ENCODE data around the gene VANGL2. TPM values are rescaled to one million over a fixed set of nuclear protein-coding genes. Genes with fewer than 3 reads are reported as not detected.
"Not testable (repeated sequence)": the region's sequence is repeated elsewhere in the genome, so short reads cannot be mapped to it uniquely, and the experiment has no call there.

The VANGL2 gene
- total RNA-seq, 1 donor from 2014 or later = 12.7 TPM

DNA sequence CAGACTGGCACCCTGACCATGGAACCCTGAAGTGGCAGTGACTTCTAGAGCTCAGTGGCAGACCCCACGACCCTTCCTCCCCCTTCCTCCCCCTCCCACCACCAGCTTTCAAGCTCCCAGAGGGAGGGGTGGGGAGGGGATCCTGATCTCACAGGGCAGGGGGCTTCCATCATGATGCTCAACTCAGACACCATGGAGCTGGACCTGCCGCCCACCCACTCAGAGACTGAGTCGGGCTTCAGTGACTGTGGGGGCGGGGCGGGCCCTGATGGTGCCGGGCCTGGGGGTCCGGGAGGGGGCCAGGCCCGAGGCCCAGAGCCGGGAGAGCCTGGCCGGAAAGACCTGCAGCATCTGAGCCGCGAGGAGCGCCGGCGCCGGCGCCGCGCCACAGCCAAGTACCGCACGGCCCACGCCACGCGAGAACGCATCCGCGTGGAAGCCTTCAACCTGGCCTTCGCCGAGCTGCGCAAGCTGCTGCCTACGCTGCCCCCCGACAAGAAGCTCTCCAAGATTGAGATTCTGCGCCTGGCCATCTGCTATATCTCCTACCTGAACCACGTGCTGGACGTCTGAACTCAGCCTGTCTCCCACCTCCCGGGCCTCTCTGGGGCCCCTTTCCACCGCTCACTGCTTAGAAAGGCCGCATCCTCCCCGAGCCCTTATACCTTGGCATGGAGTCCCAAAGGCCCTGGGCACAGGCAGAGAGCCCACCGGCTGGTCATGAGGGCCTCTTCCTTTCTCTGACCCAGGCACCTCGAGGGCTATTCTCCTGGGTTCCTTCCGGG is 29.6 kb upstream of the VANGL2 start:
- no peak for DNase-seq (ENCODE audit: low spot score)

DNA sequence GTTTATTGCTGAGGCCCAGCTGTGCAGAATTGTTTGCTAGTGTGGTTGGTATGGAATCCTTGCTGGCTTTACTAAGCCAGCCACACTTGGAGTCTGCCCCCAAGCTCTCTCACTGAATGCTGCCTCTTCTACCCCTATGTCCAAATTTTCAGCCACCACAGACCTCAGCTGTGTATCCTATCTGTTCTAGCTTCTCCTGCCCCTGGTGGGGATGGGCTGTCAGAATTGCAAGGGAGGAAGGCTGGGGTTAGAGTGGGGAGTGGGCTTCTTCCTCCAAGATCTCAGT is 29.1 kb upstream of the VANGL2 start:
- DNase-seq (ENCODE audit: low spot score) = no peak

DNA sequence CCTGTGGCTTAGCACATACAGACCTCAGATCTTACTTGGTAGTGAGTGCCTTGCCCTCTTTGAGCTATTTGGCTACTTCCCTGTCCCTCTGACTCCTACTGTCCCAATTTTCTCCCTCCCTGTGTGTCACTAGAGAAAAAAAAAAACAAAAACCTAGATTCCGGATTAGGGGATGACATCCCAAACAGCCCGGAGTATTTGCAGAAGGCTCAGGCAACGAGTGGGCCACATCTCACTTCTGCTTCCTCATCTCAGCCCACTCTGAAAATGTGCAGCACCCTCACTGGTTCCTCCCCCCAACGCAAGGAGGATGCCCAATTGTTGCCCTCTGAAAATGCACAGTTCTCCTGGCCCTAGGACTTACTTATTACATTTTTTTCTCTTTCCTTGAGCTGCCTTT is 28.6 kb upstream of the VANGL2 start:
- no peak for DNase-seq (ENCODE audit: low spot score)

DNA sequence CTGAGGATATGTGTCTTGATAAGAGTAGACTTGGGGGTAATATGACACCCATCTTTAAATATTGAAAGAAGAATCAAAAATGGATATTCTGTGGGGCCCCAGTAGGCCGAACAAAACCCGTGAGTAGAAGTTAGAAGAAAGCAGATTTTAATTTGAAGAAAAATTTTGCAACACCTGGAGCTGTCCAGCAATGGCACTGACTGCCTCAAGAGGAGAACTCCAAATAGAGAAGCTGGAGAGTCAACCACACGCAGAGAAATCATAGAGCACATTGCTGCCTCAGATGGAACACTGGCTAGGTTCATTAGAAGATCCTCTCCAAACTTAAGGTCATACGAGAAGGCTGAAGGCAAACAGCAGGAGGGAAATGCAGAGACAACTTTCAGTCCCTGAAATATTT is 26.7 kb upstream of the VANGL2 start:
- no peak for DNase-seq (ENCODE audit: low spot score)

DNA sequence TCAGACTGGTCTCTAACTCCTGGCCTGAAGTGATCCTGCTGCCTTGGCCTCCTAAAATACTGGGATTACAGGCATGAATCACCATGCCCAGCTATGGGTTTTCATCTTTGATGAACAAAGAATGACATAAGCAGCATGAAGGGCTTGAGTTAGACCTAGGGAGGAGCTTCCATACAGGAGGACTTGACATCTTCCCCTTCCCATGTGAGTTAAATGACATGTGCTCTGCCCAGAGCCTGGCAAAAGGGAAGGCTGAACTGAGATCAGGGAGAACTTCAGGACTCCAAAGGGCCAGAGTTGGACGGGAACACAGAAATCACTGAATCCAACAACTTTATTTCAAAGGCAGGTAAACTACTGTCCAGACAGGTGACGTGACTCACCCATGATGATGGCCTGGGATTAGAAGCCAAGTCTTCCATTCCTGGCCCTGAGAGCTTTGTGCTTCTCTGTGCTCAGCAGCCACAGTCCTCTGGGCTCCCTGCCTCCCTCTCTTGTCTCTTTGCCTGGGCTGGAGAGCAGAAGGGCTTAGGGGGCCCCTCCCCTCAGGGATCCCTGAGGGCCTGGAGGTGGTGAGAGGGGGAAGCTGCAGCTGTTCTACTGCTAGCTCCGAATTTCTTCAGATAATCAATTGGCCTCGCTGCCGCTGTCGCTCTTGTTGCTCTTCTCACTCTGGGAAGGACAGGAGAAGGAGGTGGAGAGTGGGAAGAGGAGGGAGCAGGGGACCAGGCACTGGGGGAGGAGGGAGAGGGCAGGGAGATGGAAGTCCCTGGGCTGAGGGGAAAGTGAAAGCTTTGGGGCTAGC is 25.9 kb upstream of the VANGL2 start:
- no peak for DNase-seq (ENCODE audit: low spot score)

DNA sequence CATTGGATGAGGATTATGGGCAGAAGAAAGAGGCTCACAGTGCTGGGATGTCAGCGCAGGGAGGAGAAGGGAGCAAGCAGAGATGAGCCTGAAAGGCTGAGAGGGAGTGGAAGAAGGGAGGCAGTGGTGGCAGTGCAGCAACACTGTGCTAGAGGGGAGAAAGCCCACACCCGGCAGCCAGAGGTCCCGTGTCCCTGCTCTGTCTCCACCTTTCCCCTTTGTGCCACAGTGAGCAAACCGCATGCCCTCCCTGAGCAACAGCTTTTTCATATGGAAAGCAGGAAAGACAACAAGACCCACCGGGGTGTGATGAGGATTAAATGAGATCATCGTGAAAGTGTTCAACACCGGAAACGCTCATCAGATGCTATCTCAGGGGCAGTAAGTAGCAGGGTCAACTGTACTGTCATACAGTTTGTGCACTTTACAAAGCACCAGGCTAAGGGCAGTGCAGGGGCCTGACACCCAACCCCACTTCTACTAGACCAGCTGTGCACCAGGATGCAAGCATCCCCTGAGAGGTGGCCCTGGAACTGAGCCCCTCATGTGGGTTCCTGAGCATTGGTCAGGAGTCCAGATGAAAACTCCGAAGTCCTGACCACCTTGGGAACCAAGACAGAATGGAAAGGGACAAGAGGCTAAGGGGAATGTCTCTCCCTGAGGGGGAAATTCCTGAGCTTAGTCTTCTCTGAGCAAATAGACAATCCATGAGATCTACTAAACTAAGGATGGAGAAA is 24.4 kb upstream of the VANGL2 start:
- DNase-seq (ENCODE audit: low spot score) = no peak

DNA sequence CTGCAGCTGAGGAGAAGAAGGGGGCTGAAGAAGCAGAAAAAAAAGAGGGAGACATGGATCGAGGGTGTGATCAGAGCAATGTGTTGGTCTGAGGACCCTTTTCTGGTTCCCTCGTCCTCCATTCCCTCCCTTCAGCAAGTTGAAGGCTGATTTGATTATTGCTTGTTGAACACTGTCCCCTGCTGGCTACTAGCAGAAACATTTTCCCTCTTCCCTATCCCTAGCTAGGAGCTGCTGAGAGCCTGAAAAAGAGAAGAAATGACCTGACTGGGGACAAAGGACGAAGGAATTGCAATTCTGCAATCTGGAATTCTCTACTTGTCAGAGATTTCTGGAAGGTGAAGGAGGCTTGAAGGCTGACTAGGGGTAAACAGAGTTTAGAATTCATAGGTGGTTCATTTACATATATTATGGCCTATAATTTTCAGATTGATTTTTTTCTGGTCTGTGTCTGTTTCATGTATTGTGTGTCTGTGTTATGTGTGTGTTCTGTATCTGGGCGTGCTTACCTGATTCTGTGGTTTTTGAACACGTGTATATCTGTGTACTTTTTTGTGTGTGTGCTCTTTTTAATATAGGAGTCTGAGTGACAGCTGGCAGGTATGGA is 23.7 kb upstream of the VANGL2 start:
- no peak for DNase-seq (ENCODE audit: low spot score)

DNA sequence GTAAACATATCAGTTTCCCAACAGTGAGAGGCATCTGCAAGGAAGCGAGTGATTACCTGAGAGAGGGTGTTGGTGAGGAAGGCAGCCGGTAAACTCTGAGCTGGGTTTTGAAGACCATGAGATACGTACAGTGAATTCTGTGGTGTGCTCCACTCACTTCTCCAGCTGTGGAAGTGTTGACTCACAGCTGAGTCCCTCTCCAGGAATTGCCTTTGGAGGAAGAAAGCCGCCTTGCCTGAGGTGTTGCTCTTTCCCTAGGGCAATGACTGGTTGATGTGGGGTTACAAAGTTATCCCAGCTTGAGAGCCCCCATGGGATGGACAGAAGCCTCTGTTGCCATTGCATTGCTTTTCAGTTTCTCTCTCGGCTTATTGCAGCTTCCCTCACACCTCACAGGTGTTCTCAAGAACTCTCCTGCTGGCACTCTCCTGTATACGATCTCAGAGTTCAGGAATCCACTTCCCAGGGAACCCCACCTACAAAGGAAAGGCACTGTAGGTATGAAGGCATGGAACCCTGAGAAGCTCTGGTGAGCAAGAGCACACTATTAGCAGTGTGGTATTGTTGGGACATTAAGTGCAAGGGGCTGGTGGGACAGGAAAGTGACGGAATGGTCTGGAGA is 22.7 kb upstream of the VANGL2 start:
- no peak for DNase-seq (ENCODE audit: low spot score)

DNA sequence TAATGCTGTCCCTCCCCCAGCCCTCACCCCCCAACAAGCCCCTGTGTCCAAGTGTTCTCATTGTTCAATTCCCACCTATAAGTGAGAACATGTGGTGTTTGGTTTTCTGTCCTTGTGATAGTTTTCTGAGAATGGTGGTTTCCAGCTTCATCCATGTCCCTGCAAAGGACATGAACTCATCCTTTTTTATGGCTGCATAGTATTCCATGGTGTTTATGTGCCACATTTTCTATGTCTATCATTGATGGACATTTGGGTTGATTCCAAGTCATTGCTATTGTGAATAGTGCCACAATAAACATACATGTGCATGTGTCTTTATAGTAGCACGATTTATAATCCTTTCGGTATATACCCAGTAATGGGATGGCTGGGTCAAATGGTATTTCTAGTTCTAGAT is 15.6 kb upstream of the VANGL2 start:
- not testable (repeated sequence) for DNase-seq (ENCODE audit: low spot score)

DNA sequence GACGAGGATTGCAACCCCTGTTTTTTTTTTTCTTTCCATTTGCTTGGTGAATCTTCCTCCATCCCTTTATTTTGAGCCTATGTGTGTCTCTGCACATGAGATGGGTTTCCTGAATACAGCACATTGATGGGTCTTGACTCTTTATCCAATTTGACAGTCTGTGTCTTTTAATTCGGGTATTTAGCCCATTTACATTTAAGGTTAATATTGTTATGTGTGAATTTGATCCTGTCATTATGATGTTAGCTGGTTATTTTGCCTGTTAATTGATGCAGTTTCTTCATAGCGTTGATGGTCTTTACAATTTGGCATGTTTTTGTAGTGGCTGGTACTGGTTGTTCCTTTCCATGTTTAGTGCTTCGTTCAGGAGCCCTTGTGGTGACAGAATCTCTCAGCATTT is 12.0 kb upstream of the VANGL2 start:
- DNase-seq (ENCODE audit: low spot score) = not testable (repeated sequence)

DNA sequence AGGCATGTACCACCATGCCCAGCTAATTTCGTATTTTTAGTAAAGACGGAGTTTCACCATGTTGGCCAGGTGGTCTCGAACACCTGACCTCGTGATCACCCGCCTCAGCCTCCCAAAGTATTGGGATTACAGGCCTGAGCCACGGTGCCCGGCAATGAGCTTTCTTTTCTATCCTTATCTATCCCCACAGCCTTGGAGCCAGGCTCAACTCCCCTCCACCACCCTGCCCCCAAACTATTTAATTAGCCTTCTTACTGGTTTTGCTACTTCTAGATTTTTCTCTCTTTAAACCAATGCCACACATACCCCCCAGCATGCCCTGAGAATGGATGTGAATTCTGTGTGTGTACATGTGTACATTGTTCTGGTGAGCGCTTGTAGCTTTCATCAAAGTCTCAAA is 5.7 kb upstream of the VANGL2 start:
- no peak for DNase-seq (ENCODE audit: low spot score)

DNA sequence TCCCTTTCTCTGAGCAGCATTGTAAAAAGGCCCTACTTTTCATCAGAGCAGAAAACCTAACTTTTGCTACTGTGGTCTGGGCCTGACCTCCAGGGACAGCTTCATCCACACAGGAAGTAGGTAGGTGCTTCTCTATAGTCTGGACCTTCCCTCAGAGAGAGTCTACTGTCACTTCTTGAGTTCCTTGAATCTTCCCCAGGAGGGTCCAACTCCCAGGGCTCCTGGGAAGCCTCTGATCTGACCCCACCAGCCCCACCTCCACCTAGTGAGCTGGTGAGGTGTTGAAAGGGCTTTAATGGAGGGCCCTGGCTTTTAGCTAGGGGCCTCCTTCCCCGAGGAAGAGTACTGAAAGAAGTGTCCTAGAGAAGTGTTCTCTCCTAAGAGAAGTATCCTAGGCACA is 2.7 kb upstream of the VANGL2 start:
- DNase-seq (ENCODE audit: low spot score) = no peak

DNA sequence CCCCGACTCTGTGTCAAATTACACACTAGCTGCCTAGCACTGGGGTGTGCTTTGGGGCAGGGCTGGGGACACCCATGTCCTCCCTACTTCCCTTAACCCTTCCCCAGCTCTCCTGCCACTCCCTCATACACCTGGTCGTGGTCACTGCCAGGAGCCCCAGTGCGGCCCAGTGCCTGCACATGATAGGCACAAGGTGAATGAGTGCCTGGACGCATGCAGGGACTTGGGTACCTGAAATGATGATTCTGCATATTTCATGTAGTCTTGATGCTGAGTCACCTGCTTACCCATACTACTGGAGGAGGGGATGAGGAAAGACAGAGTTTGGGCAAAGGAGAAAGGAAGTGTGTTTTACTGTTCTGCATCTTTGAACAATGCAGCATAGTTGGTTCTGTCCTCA is 1.5 kb upstream of the VANGL2 start:
- no peak for DNase-seq (ENCODE audit: low spot score)

DNA sequence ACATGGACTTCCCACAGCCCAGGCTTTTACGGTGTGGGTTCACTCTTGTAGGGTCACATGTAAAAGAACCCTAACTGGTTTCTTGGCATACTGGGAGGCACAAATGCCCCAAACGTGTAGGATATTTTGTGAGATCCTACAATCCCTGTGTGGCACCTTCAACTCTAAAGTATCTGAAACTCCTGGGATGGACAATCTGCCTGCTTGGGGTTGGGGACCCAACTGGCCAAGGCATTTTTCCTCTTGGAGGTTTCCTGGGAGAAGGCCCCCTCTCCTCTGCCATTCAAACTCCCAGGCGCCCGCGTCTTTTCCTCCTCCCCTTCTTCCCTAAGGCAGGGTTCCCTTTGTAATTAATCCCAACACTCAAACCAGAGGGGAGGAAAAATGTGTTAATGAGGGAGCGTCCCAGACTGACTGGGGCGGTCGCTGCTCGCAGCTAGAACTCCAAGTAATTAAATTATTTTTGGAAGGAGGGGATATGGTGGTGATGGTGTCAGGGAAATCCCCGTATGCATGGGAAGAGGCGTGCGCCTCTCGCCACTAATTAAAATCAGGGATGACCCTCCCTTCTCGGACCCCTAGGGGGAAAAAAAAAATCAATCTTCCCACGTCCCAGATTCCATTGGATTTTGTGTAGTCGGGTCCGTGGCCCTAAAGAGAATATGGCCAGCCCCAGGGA is 681 bp upstream of the VANGL2 start:
- no peak for DNase-seq (ENCODE audit: low spot score)

DNA sequence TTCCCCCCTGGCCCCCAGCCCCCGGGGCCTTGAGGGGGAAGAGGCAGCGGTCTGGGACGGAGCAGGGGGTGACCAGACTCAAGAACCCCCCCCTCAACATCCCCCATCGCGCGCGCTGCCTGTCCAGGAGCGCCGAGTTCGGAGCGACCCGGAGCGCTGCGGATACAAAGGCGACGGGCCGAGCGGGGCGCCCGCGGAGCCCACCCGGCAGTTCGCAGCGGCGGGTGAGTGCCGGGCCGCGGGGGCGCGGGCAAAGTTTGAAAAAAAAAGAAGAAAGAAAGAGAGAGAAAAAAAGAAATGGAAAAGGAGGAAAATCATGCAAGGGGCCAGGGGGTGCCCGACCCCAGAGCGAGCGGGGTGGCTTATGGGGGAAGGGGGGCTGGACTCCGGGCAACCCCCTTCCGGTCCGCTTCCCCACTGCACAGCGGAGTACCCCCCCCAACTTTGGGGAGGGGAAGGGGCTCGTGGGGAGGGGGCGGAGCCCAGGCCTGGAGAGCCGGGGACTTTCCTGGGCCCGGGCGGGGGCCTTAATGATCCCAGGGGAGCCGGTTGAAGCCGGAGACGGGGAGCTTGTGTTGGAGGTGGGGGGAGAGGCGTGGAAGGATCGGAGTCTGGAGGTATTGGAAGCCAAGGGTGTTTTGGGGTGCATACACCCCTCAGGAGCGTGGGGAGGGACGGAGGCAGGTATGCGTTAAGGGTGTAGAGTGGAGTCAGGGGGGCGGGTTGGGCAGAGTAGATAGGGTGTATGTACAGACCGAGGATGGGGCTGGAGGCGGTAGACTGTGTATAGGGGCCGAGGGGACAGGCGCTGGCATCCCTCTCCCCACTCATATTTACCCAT is 502 bp downstream of the VANGL2 start:
- peak; percentile 55 for DNase-seq (ENCODE audit: low spot score)

DNA sequence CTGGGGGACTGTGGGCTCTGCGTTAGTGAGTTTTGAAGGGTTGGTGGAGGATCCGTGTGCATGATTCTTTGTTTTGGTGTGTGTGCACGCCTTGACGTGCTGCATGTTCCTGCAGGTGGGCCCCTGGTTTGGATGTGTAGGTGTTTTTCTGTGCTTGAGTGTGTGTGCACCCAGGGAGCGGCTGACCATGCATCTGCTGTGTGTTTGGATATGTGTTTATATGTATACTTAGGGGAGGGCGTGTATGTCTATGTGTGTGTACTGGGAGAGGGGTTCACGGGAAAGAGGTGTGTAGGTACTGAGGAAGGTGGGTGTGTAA is 1.1 kb downstream of the VANGL2 start:
- no peak for DNase-seq (ENCODE audit: low spot score)

DNA sequence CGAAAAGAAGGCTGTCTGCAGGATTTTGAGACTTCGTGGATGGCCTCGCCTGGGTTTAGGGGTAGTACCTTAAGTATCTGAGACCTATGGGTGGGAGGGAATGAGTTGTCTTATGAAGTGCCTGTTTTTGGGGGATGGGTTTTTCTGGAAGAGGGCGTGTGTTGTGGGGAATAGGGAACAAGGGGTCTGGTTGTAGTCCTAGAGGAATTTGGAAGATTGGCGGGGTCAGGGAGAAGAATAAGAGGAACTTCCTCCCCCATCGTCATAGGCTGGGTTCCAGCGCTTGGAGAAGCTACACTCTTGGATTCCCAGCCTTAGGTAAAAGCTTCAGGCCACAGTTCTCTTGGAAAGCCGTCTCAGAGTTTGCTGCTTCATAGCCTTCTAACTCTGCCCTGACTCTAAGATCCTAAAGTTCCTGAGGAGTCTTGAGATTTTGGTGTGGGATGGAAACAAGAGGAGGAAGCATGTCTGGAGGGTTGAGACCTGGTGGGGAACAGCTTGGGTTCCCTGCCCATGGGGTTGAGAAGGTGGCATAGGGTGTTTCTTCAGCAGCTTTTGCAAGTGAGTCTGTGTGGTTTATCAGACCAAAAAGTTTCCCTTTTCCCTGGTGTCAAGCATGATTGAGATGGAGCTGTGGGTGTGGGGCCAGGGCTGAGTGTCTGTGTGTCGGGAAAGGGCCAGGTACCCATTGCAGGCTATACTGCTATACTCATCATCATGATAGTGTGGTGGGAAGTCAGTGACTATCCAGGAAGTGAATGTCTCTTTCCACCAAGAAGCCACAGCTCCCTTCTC is 1.8 kb downstream of the VANGL2 start:
- no peak for DNase-seq (ENCODE audit: low spot score)

DNA sequence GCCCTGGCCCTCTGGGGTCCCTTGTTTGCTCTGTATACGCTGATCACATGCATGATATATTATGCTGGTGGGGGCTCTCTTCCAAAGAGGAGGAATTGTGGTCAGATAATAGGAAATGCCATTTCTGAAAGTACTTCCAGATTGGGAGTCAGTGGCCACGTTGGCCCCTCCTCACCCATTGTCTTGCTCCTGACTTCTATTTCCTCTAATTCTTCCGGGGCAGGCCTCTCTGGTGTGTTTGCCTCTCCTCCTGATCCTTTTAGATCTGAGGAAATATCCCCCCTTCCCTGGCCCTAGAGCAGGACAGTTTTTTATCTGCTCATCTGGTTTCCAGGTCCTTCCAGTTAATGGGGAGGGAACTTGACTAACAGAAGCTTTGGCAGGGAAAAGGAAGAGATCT is 2.9 kb downstream of the VANGL2 start:
- no peak for DNase-seq (ENCODE audit: low spot score)

DNA sequence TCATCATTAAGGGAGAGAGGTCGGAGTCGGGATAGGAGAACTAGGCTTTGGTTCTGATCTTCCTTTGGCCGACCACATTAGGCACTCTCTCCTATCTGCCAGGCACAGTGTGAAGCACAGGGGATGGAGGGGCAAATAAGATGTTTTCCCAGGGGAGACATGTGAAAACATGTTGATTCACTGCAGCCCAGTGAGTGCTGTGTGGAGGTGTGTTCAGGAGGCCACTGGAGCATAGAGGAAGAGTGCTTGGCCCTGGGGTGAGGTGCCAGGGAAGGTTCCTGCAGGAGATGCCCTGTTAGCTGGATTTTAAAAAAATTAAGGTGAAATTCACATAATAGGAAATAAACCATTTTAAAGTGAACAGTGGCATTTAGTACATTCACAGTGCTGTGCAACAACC is 3.7 kb downstream of the VANGL2 start:
- DNase-seq (ENCODE audit: low spot score) = no peak

Measured in ureter (tissue), 1 donor.